HL-60 (cell line): ENCODE results near the gene ADAMTSL5.

ENCODE experiments used
- DNase-seq, 2 experiments: peaks; one replicate each; pipeline ENCODE4 v3.0.0-alpha.2; 2010 to 2020; ENCODE audit warnings: low read depth in 1 of 2, low spot score in 1 of 2
- H3K27ac ChIP-seq: fragments of 250-450 bp; sonication (Bioruptor Pico); replicated peaks from 2 replicates; pipeline ENCODE4 v1.5.1; 2020; ENCODE audit warnings: mild to moderate bottlenecking, moderate library complexity
- H3K27me3 ChIP-seq: fragments of 250-450 bp; sonication (Bioruptor Pico); 2 replicates; pipeline ENCODE4 v1.5.1; 2021; ENCODE audit warnings: mild to moderate bottlenecking, moderate library complexity; ENCODE audit not compliant: insufficient read depth, poor library complexity, severe bottlenecking
- H3K4me3 ChIP-seq: replicated peaks from 2 replicates; pipeline ENCODE4 v1.5.1; 2011; ENCODE audit warnings: mild to moderate bottlenecking, control low read depth, low read length; ENCODE audit not compliant: insufficient read depth
- GABPA ChIP-seq: IDR thresholded peaks from 2 replicates; pipeline ENCODE4 v1.6.1; 2012; ENCODE audit warnings: low read depth
- POLR2AphosphoS5 ChIP-seq: IDR thresholded peaks from 2 replicates; pipeline ENCODE4 v1.6.1; 2012; ENCODE audit warnings: low read depth
- SPI1 ChIP-seq: IDR thresholded peaks from 2 replicates; pipeline ENCODE4 v1.6.1; 2012; ENCODE audit warnings: low read depth, mild to moderate bottlenecking, borderline replicate concordance
- TF ChIP-seq, protein P1 (sequence below): IDR thresholded peaks from 2 replicates; pipeline ENCODE4 v1.6.1; 2012; ENCODE audit warnings: low read depth; ENCODE audit not compliant: insufficient replicate concordance
- TF ChIP-seq, protein P2 (sequence below): IDR thresholded peaks from one replicate; pipeline ENCODE4 v1.5.1; 2011; ENCODE audit warnings: low read length, control low read depth, inconsistent platforms; ENCODE audit not compliant: insufficient read depth

Gene ADAMTSL5

DNA sequence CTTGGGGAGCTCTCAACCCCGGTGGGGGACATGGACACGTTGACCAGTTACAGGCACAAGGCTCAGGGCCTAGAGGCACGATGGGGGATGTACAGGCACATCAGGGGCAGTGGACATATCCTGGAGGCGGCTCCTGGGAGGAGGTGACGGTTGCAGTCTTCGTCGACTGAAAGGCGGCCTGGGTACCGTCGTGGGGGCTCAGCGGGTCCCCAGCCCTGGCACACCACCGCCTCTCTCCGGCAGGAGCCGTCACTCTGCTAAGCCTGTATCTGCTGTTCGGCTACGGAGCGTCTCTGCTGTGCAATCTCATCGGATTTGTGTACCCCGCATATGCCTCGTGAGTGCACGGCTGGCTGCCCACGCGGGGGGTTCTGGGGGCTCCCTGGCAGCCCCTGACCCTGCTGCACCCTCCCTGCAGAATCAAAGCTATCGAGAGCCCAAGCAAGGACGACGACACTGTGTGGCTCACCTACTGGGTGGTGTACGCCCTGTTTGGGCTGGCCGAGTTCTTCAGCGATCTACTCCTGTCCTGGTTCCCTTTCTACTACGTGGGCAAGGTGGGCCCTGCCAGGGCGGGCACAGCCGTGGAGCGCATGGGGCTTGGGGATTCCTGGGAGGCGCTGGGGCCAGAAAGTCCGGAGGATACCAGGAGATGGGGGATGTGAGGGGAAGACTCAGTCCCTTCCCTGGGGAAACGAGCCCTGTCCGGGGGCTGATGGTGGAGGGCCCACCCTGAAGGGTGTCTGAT lies 17.6 kb downstream of the ADAMTSL5 start:
- Histone ChIP-seq H3K4me3 (no peak overlapping the region), H3K27me3 (peaks cover 8% of the 10 kb centered on the region), H3K27ac (no peak overlapping the region)
- TF ChIP-seq SPI1: no peak
- no peak for TF ChIP-seq POLR2AphosphoS5
- no peak for TF ChIP-seq GABPA
- TF ChIP-seq, protein P1, sequence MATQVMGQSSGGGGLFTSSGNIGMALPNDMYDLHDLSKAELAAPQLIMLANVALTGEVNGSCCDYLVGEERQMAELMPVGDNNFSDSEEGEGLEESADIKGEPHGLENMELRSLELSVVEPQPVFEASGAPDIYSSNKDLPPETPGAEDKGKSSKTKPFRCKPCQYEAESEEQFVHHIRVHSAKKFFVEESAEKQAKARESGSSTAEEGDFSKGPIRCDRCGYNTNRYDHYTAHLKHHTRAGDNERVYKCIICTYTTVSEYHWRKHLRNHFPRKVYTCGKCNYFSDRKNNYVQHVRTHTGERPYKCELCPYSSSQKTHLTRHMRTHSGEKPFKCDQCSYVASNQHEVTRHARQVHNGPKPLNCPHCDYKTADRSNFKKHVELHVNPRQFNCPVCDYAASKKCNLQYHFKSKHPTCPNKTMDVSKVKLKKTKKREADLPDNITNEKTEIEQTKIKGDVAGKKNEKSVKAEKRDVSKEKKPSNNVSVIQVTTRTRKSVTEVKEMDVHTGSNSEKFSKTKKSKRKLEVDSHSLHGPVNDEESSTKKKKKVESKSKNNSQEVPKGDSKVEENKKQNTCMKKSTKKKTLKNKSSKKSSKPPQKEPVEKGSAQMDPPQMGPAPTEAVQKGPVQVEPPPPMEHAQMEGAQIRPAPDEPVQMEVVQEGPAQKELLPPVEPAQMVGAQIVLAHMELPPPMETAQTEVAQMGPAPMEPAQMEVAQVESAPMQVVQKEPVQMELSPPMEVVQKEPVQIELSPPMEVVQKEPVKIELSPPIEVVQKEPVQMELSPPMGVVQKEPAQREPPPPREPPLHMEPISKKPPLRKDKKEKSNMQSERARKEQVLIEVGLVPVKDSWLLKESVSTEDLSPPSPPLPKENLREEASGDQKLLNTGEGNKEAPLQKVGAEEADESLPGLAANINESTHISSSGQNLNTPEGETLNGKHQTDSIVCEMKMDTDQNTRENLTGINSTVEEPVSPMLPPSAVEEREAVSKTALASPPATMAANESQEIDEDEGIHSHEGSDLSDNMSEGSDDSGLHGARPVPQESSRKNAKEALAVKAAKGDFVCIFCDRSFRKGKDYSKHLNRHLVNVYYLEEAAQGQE: no peak
- TF ChIP-seq, protein P2, sequence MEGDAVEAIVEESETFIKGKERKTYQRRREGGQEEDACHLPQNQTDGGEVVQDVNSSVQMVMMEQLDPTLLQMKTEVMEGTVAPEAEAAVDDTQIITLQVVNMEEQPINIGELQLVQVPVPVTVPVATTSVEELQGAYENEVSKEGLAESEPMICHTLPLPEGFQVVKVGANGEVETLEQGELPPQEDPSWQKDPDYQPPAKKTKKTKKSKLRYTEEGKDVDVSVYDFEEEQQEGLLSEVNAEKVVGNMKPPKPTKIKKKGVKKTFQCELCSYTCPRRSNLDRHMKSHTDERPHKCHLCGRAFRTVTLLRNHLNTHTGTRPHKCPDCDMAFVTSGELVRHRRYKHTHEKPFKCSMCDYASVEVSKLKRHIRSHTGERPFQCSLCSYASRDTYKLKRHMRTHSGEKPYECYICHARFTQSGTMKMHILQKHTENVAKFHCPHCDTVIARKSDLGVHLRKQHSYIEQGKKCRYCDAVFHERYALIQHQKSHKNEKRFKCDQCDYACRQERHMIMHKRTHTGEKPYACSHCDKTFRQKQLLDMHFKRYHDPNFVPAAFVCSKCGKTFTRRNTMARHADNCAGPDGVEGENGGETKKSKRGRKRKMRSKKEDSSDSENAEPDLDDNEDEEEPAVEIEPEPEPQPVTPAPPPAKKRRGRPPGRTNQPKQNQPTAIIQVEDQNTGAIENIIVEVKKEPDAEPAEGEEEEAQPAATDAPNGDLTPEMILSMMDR: no peak
- DNase-seq: no peak

DNA sequence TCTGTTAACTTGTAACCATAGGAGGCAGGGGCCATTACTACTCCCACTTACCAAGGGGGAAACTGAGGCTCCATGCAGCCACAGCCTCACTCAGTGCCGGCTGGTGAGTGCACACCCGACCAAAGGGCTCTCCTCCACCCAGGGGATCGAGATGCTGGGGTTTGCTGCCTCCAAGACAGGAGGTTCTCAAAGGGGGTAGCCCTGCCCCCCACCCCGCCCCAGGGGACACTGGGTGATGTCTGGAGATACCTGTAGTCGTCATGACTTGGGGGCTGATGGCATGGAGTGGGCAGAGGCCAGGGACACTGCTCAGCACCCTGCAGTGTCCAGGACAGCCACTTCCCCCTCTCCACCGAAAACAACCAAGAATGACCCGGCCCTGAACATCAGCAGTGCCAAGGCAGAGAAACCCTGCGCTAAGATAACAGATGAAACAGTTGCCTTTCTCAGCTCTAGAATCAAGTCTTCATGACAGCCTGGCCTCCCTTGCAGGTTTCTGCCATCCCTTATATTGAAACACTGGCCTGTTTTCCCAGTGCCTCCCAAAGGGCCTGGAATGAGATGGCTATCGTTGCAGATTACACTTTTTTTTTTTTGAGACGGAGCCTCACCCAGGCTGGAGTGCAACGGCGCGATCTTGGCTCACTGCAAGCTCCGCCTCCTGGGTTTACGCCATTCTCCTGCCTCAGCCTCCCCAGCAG lies 18.6 kb downstream of the ADAMTSL5 start:
- Histone ChIP-seq H3K27ac (no peak overlapping the region), H3K27me3 (peaks cover 8% of the 10 kb centered on the region), H3K4me3 (no peak overlapping the region)
- no peak for DNase-seq
- TF ChIP-seq, protein P2: no peak
- TF ChIP-seq GABPA (no peak), POLR2AphosphoS5 (no peak), SPI1 (no peak)
- TF ChIP-seq, protein P1: no peak

DNA sequence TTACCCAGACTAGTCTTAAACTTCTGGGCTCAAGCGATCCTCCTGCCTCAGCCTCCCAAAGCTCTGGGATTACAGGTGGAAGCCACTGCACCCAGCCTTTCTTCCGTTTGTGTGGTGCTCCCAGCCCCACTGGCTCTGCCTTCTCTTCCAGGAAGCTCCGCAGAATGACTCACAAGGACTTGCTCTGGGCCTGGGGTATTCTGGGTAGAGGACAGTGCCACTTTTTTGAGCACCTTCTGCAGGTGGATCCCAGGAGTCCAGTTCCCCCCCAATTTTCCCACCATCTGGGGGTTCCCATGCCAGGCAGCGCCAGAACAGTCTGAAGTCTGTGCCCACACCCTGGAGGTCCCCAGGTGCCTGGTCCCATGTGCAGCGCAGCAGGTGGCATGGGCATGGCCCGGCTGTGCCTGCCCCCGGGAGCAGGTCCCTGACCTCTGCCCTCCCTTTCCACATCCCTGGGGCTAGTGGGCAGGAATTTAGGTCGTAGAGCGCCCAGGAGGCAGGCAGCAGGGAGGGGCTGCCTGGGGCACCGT lies 20.3 kb downstream of the ADAMTSL5 start:
- no peak for DNase-seq
- Histone ChIP-seq H3K27ac (no peak overlapping the region), H3K27me3 (peaks cover 8% of the 10 kb centered on the region), H3K4me3 (no peak overlapping the region)
- TF ChIP-seq, protein P1: no peak
- TF ChIP-seq, protein P2: no peak
- no peak for TF ChIP-seq GABPA
- no peak for TF ChIP-seq POLR2AphosphoS5
- TF ChIP-seq SPI1: no peak
